Activated CD4-positive, alpha-beta T cell treated with anti-CD3 and anti-CD28 coated beads, Interleukin-2, amount 10 ng/mL, durations not matched to agents 24 days and 14 days (primary cell): ENCODE measurements around the gene MPIG6B. TPM values are rescaled to one million over a fixed set of nuclear protein-coding genes. Genes with fewer than 3 reads are reported as not detected.

ENCODE experiments used
- DNase-seq: peaks from one replicate; pipeline ENCODE4 v3.0.0; 2022
- H3K27ac Mint-ChIP-seq: one replicate; pipeline ENCODE4 v1.8.0; 2022; ENCODE audit warnings: mild to moderate bottlenecking, mixed read lengths
- H3K27me3 Mint-ChIP-seq: one replicate; pipeline ENCODE4 v1.8.0; 2022; ENCODE audit warnings: mixed read lengths
- H3K36me3 Mint-ChIP-seq: one replicate; pipeline ENCODE4 v1.8.0; 2022; ENCODE audit warnings: low read depth, mild to moderate bottlenecking, mixed read lengths
- H3K4me1 Mint-ChIP-seq: one replicate; pipeline ENCODE4 v1.8.0; 2021; ENCODE audit warnings: mixed read lengths
- H3K4me3 Mint-ChIP-seq: one replicate; pipeline ENCODE4 v1.8.0; 2022; ENCODE audit warnings: mild to moderate bottlenecking, moderate library complexity, mixed read lengths
- H3K9me3 Mint-ChIP-seq: one replicate; pipeline ENCODE4 v1.8.0; 2021; ENCODE audit warnings: mixed read lengths
- intact Hi-C: fragments of 100-400 bp; cut with micrococcal nuclease; formaldehyde crosslinking; loops from one replicate; pipeline ENCODE4 v1.15.1; 2023
- total RNA-seq: library from RNA; stranded (reverse); gene quantifications from 2 replicates; pipeline ENCODE4 v1.2.3, GENCODE V29; 2022

Gene MPIG6B
- total RNA-seq, 1 donor from 2014 or later = not detected

- peaks cover 14% of the 10 kb centered on the region for H3K4me1 Mint-ChIP-seq
- H3K36me3 Mint-ChIP-seq = peaks cover 28% of the 10 kb centered on the region
- no peaks in the 10 kb centered on the region for H3K9me3 Mint-ChIP-seq
- intact Hi-C loops = no loop called here
- H3K27me3 Mint-ChIP-seq = no peaks in the 10 kb centered on the region
- no peak for DNase-seq
- H3K27ac Mint-ChIP-seq = no peak overlapping the region
- H3K4me3 Mint-ChIP-seq = no peak overlapping the region
These were observed 43.0 kb downstream of the MPIG6B start for GRCh38 chr6:31765910-31766794.

- Mint-ChIP-seq H3K27me3 (no peaks in the 10 kb centered on the region), H3K9me3 (no peaks in the 10 kb centered on the region), H3K4me1 (peaks cover 19% of the 10 kb centered on the region), H3K27ac (no peak overlapping the region), H3K36me3 (peaks cover 25% of the 10 kb centered on the region), H3K4me3 (no peak overlapping the region)
- DNase-seq = no peak
- intact Hi-C loops = no loop called here
These were observed 44.0 kb downstream of the MPIG6B start for GRCh38 chr6:31767096-31767645.

GRCh38 chr6:31768363-31769257 is 45.4 kb downstream of the MPIG6B start:
- intact Hi-C loops = loop anchor here (1.0 to 2.0 kb wide), 3 partner anchors 29 to 88 kb away; partner anchors contain the start of gene DDAH2
- H3K36me3 Mint-ChIP-seq = peaks cover 19% of the 10 kb centered on the region
- no peaks in the 10 kb centered on the region for H3K27me3 Mint-ChIP-seq
- no peak overlapping the region for H3K27ac Mint-ChIP-seq
- peaks cover 23% of the 10 kb centered on the region for H3K4me1 Mint-ChIP-seq
- H3K4me3 Mint-ChIP-seq = no peak overlapping the region
- H3K9me3 Mint-ChIP-seq = no peaks in the 10 kb centered on the region
- DNase-seq = no peak

GRCh38 chr6:31769684-31770371 is 46.7 kb downstream of the MPIG6B start:
- peaks cover 24% of the 10 kb centered on the region for H3K4me1 Mint-ChIP-seq
- peak; percentile 96 for DNase-seq
- H3K36me3 Mint-ChIP-seq = peaks cover 13% of the 10 kb centered on the region
- intact Hi-C loops = loop anchor here (1.0 to 2.0 kb wide), 3 partner anchors 31 to 90 kb away; partner anchors contain the start of gene DDAH2
- H3K4me3 Mint-ChIP-seq = no peak overlapping the region
- H3K27me3 Mint-ChIP-seq = no peaks in the 10 kb centered on the region
- H3K9me3 Mint-ChIP-seq = no peaks in the 10 kb centered on the region
- peak overlapping the region; percentile 46 for H3K27ac Mint-ChIP-seq

GRCh38 chr6:31770860-31771259 is 47.7 kb downstream of the MPIG6B start:
- Mint-ChIP-seq H3K9me3 (no peaks in the 10 kb centered on the region), H3K27ac (no peak overlapping the region), H3K27me3 (no peaks in the 10 kb centered on the region), H3K4me3 (no peak overlapping the region), H3K4me1 (peaks cover 31% of the 10 kb centered on the region), H3K36me3 (peaks cover 13% of the 10 kb centered on the region)
- DNase-seq = peak; percentile 60
- intact Hi-C loops = no loop called here

- peak; percentile 65 for DNase-seq
- intact Hi-C loops = loop anchor here (1.0 kb wide), 1 partner anchor 19 kb away; no protein-coding TSS in a partner anchor
- Mint-ChIP-seq H3K36me3 (peaks cover 12% of the 10 kb centered on the region), H3K27me3 (no peaks in the 10 kb centered on the region), H3K4me1 (peaks cover 38% of the 10 kb centered on the region), H3K27ac (no peak overlapping the region), H3K9me3 (no peaks in the 10 kb centered on the region), H3K4me3 (peak overlapping the region; percentile 30)
These were observed 48.8 kb downstream of the MPIG6B start for GRCh38 chr6:31771992-31772358.

- no peaks in the 10 kb centered on the region for H3K9me3 Mint-ChIP-seq
- H3K4me1 Mint-ChIP-seq = peaks cover 40% of the 10 kb centered on the region
- peaks cover 21% of the 10 kb centered on the region for H3K36me3 Mint-ChIP-seq
- intact Hi-C loops = loop anchor here (5.0 kb wide), 1 partner anchor 37 kb away; no protein-coding TSS in a partner anchor
- no peaks in the 10 kb centered on the region for H3K27me3 Mint-ChIP-seq
- H3K4me3 Mint-ChIP-seq = no peak overlapping the region
- peak overlapping the region; percentile 72 for H3K27ac Mint-ChIP-seq
- DNase-seq = no peak
These were observed 52.0 kb downstream of the MPIG6B start for GRCh38 chr6:31775184-31775583.

GRCh38 chr6:31775633-31776484 is 52.7 kb downstream of the MPIG6B start:
- Mint-ChIP-seq H3K4me3 (peak overlapping the region; percentile 66), H3K27ac (peak overlapping the region; percentile 81), H3K9me3 (no peaks in the 10 kb centered on the region), H3K36me3 (peaks cover 25% of the 10 kb centered on the region), H3K4me1 (peaks cover 40% of the 10 kb centered on the region), H3K27me3 (no peaks in the 10 kb centered on the region)
- peak; percentile 56 for DNase-seq
- intact Hi-C loops = loop anchor here (5.0 kb wide), 1 partner anchor 36 kb away; no protein-coding TSS in a partner anchor

Other genes starting within 250 kb of the MPIG6B start
- 32.8 and 35.5 TPM in 2 replicates for gene MICB, start 225.2 kb upstream of the MPIG6B start, total RNA-seq
- not detected in 2 replicates for gene MCCD1, start 194.4 kb upstream of the MPIG6B start, total RNA-seq
- gene DDX39B, start 181.4 kb upstream of the MPIG6B start, total RNA-seq = 696 and 720 TPM in 2 replicates
- 0.89 and 0.92 TPM in 2 replicates for gene ATP6V1G2, start 176.8 kb upstream of the MPIG6B start, total RNA-seq
- gene NFKBIL1, start 175.8 kb upstream of the MPIG6B start, total RNA-seq = 14.8 and 16.2 TPM in 2 replicates
- 622 and 631 TPM in 2 replicates for gene LTA, start 151.1 kb upstream of the MPIG6B start, total RNA-seq
- gene TNF, start 147.8 kb upstream of the MPIG6B start, total RNA-seq = 294 and 303 TPM in 2 replicates
- gene LTB, start 140.9 kb upstream of the MPIG6B start, total RNA-seq = 134 and 136 TPM in 2 replicates
- gene LST1, start 137.1 kb upstream of the MPIG6B start, total RNA-seq = 42.6 and 46.4 TPM in 2 replicates
- 12.2 and 14.5 TPM in 2 replicates for gene NCR3, start 130.4 kb upstream of the MPIG6B start, total RNA-seq
- gene AIF1, start 108.1 kb upstream of the MPIG6B start, total RNA-seq = 68.2 and 69.6 TPM in 2 replicates
- 290 and 303 TPM in 2 replicates for gene PRRC2A, start 102.7 kb upstream of the MPIG6B start, total RNA-seq
- gene BAG6, start 70.7 kb upstream of the MPIG6B start, total RNA-seq = 324 and 342 TPM in 2 replicates
- 2.5 and 3.4 TPM in 2 replicates for gene APOM, start 67.5 kb upstream of the MPIG6B start, total RNA-seq
- gene C6orf47, start 62.6 kb upstream of the MPIG6B start, total RNA-seq = 16.8 and 17.9 TPM in 2 replicates
- 32.9 and 33.6 TPM in 2 replicates for gene GPANK1, start 58.4 kb upstream of the MPIG6B start, total RNA-seq
- gene CSNK2B, start 57.3 kb upstream of the MPIG6B start, total RNA-seq = 288 and 302 TPM in 2 replicates
- gene LY6G5B, start 53.4 kb upstream of the MPIG6B start, total RNA-seq = 32.8 and 33.5 TPM in 2 replicates
- 4.1 and 4.9 TPM in 2 replicates for gene LY6G5C, start 42.3 kb upstream of the MPIG6B start, total RNA-seq
- gene ABHD16A, start 20.0 kb upstream of the MPIG6B start, total RNA-seq = 43.1 and 44.7 TPM in 2 replicates
- gene LY6G6F, start 16.5 kb upstream of the MPIG6B start, total RNA-seq = not detected in 2 replicates
- gene LY6G6D, start 8.0 kb upstream of the MPIG6B start, total RNA-seq = not detected in 2 replicates
- gene LY6G6C, start 1.6 kb upstream of the MPIG6B start, total RNA-seq = not detected in 2 replicates
- gene DDAH2, start 5.9 kb downstream of the MPIG6B start, total RNA-seq = 4.8 and 5.6 TPM in 2 replicates
- gene CLIC1, start 13.2 kb downstream of the MPIG6B start, total RNA-seq = 385 TPM in 2 replicates
- 87.8 and 99.6 TPM in 2 replicates for gene MSH5, start 16.6 kb downstream of the MPIG6B start, total RNA-seq
- gene SAPCD1, start 39.3 kb downstream of the MPIG6B start, total RNA-seq = 15.0 and 17.7 TPM in 2 replicates
- gene VWA7, start 54.0 kb downstream of the MPIG6B start, total RNA-seq = 3.0 and 3.2 TPM in 2 replicates
- gene VARS1, start 72.4 kb downstream of the MPIG6B start, total RNA-seq = 173 and 181 TPM in 2 replicates
- gene LSM2, start 83.6 kb downstream of the MPIG6B start, total RNA-seq = 142 and 146 TPM in 2 replicates
- gene HSPA1L, start 91.9 kb downstream of the MPIG6B start, total RNA-seq = 1.8 and 2.5 TPM in 2 replicates
- gene HSPA1A, start 92.2 kb downstream of the MPIG6B start, total RNA-seq = 189 and 190 TPM in 2 replicates
- 156 and 161 TPM in 2 replicates for gene HSPA1B, start 104.4 kb downstream of the MPIG6B start, total RNA-seq
- 20.4 and 22.2 TPM in 2 replicates for gene NEU1, start 139.4 kb downstream of the MPIG6B start, total RNA-seq
- 0.21 TPM in 1 of 2 replicates, not detected in the other for gene SLC44A4, start 155.6 kb downstream of the MPIG6B start, total RNA-seq
- 73.5 and 79.3 TPM in 2 replicates for gene EHMT2, start 174.3 kb downstream of the MPIG6B start, total RNA-seq
- gene ZBTB12, start 178.7 kb downstream of the MPIG6B start, total RNA-seq = 3.7 and 4.6 TPM in 2 replicates
- gene C2, start 204.3 kb downstream of the MPIG6B start, total RNA-seq = 0.30 and 0.43 TPM in 2 replicates
- 0.17 TPM in 1 of 2 replicates, not detected in the other for gene CFB, start 222.7 kb downstream of the MPIG6B start, total RNA-seq
- 85.8 and 88.5 TPM in 2 replicates for gene NELFE, start 235.6 kb downstream of the MPIG6B start, total RNA-seq
- gene SKIC2, start 235.8 kb downstream of the MPIG6B start, total RNA-seq = 92.8 and 93.7 TPM in 2 replicates
- gene DXO, start 248.8 kb downstream of the MPIG6B start, total RNA-seq = 13.2 and 14.1 TPM in 2 replicates